Endodermal cell (in vitro differentiated cells): ENCODE data around the gene CCHCR1. TPM values are rescaled to one million over a fixed set of nuclear protein-coding genes. Genes with fewer than 3 reads are reported as not detected.

Experiments
- DNase-seq: peaks from one replicate; pipeline ENCODE4 v3.0.0-alpha.2; 2017
- H3K27ac ChIP-seq: 2 replicates; pipeline ENCODE4 v1.5.1; 2013; ENCODE audit warnings: mild to moderate bottlenecking, low read depth, low read length, moderate library complexity
- H3K27me3 ChIP-seq: 2 replicates; pipeline ENCODE4 v1.6.1; 2013; ENCODE audit warnings: mild to moderate bottlenecking, low read length, moderate library complexity; ENCODE audit not compliant: insufficient read depth, control insufficient read depth, poor library complexity, severe bottlenecking
- H3K36me3 ChIP-seq: 2 replicates; pipeline ENCODE4 v1.7.0; 2013; ENCODE audit warnings: mild to moderate bottlenecking, low read length, moderate library complexity; ENCODE audit not compliant: control insufficient read depth, insufficient read depth
- H3K4me1 ChIP-seq: one replicate; pipeline ENCODE4 v1.7.0; 2013; ENCODE audit warnings: low read length; ENCODE audit not compliant: control insufficient read depth, insufficient read depth
- H3K4me3 ChIP-seq: 2 replicates; pipeline ENCODE4 v1.5.1; 2013; ENCODE audit warnings: mild to moderate bottlenecking, low read length, moderate library complexity
- H3K9ac ChIP-seq: 2 replicates; pipeline ENCODE4 v1.6.1; 2013; ENCODE audit warnings: mild to moderate bottlenecking, low read length, moderate library complexity; ENCODE audit not compliant: poor library complexity, severe bottlenecking; ENCODE audit errors: extremely low read depth
- H3K9me3 ChIP-seq: 2 replicates; pipeline ENCODE4 v1.6.1; 2013; ENCODE audit warnings: mild to moderate bottlenecking, low read length, moderate library complexity; ENCODE audit not compliant: control insufficient read depth
- H3K27ac Mint-ChIP-seq: 2 replicates; pipeline ENCODE4 v1.8.0; 2020; ENCODE audit warnings: mixed read lengths
- H3K27me3 Mint-ChIP-seq: 2 replicates; pipeline ENCODE4 v1.8.0; 2021; ENCODE audit warnings: mild to moderate bottlenecking, mixed read lengths; ENCODE audit not compliant: insufficient read depth
- H3K36me3 Mint-ChIP-seq: 2 replicates; pipeline ENCODE4 v1.8.0; 2020; ENCODE audit warnings: low read depth, mixed read lengths
- H3K4me1 Mint-ChIP-seq: 2 replicates; pipeline ENCODE4 v1.8.0; 2020; ENCODE audit warnings: mixed read lengths
- H3K4me3 Mint-ChIP-seq: 2 replicates; pipeline ENCODE4 v1.8.0; 2020; ENCODE audit warnings: mild to moderate bottlenecking, moderate library complexity, mixed read lengths
- H3K9me3 Mint-ChIP-seq: 2 replicates; pipeline ENCODE4 v1.8.0; 2020; ENCODE audit warnings: mild to moderate bottlenecking, mixed read lengths
- CTCF ChIP-seq: fragments of 200-600 bp; sonication (generic); conservative IDR thresholded peaks from 2 replicates; pipeline ENCODE4 v1.5.0; 2021; ENCODE audit warnings: antibody characterized with exemption, mild to moderate bottlenecking
- WGBS, 2 experiments: methylation state at CpG; one replicate each; pipeline versions ENCODE4 v1.1.5 to v1.1.7; 2013; ENCODE audit warnings: missing lambda C conversion rate in 2 of 2, mixed read lengths in 1 of 2; ENCODE audit not compliant: insufficient coverage in 1 of 2, insufficient read length in 1 of 2; 5-methylcytosine and 5-hydroxymethylcytosine counted together
- total RNA-seq, 2 donors: library from RNA; stranded (reverse); fragmentation: NEBNext Ultra II Directional in 1 of 2; extraction: Animal tissue kit (Norgen Biotek cat#: 25700) in 1 of 2; gene quantifications; 2 replicates in 1 of 2; 3 replicates in 1 of 2; pipeline ENCODE4 v1.2.1, GENCODE V29; 2021

The CCHCR1 gene
- total RNA-seq, 2 donors from 2014 or later = 56.5 to 73.6 TPM

DNA sequence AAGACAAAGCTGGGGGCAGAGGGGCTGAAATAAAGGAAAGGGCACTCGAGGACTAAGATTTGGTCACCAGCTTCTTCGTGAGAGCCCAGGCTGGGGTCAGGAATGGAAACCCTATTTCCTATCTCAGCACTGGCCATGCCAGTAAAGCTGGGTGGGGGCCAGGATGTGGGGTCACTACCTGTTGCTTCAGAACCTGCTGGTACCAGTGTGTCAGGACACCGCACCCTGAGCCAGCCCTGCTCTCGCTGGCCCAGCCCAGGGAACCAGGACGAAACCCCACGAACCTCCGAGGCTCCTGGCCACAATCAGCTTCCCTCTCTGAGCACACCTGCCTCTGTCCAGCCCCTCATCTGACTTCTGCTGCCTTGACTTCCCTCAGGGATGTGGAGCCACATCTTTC lies 39.4 kb downstream of the CCHCR1 start:
- 90 to 96% methylated on average over 7 of the region's 7 CpGs for WGBS, 2 experiments
- DNase-seq = no peak

GRCh38 chr6:31116661-31117385 lies 40.8 kb downstream of the CCHCR1 start:
- no peak overlapping the region for H3K27ac ChIP-seq
- no peaks in the 10 kb centered on the region for H3K27me3 ChIP-seq
- Mint-ChIP-seq H3K9me3 (no peaks in the 10 kb centered on the region), H3K4me3 (no peak overlapping the region), H3K36me3 (no peaks in the 10 kb centered on the region), H3K4me1 (peaks cover 17% of the 10 kb centered on the region), H3K27ac (no peak overlapping the region), H3K27me3 (peaks cover 15% of the 10 kb centered on the region)
- no peaks in the 10 kb centered on the region for H3K36me3 ChIP-seq
- H3K9me3 ChIP-seq = no peaks in the 10 kb centered on the region
- WGBS, 2 experiments = 90 to 94% methylated on average over 9 to 19 of the region's 19 CpGs
- DNase-seq = no peak
- no peak for TF ChIP-seq CTCF
- no peak overlapping the region for H3K4me3 ChIP-seq
- peaks cover 9% of the 10 kb centered on the region for H3K4me1 ChIP-seq
- H3K9ac ChIP-seq = no peak overlapping the region

More for the DNA sequence above, 39.4 kb downstream of the CCHCR1 start:
- Histone ChIP-seq H3K36me3 (no peaks in the 10 kb centered on the region), H3K9me3 (no peaks in the 10 kb centered on the region), H3K4me3 (no peak overlapping the region), H3K27ac (no peak overlapping the region), H3K27me3 (no peaks in the 10 kb centered on the region), H3K4me1 (peaks cover 9% of the 10 kb centered on the region), H3K9ac (no peak overlapping the region)
- Mint-ChIP-seq H3K27ac (no peak overlapping the region), H3K4me1 (peaks cover 17% of the 10 kb centered on the region), H3K4me3 (no peak overlapping the region), H3K9me3 (no peaks in the 10 kb centered on the region), H3K27me3 (peaks cover 8% of the 10 kb centered on the region), H3K36me3 (no peaks in the 10 kb centered on the region)
- TF ChIP-seq CTCF = no peak

GRCh38 chr6:31115941-31116560 lies 41.6 kb downstream of the CCHCR1 start:
- no peak for DNase-seq
- no peak overlapping the region for H3K27ac ChIP-seq
- H3K9me3 Mint-ChIP-seq = no peaks in the 10 kb centered on the region
- no peaks in the 10 kb centered on the region for H3K36me3 Mint-ChIP-seq
- peaks cover 9% of the 10 kb centered on the region for H3K4me1 ChIP-seq
- H3K27me3 Mint-ChIP-seq = peaks cover 15% of the 10 kb centered on the region
- H3K9me3 ChIP-seq = no peaks in the 10 kb centered on the region
- WGBS, 2 experiments = 92 to 98% methylated on average over 9 to 12 of the region's 12 CpGs
- peaks cover 18% of the 10 kb centered on the region for H3K4me1 Mint-ChIP-seq
- no peak for TF ChIP-seq CTCF
- H3K36me3 ChIP-seq = no peaks in the 10 kb centered on the region
- no peak overlapping the region for H3K9ac ChIP-seq
- H3K27ac Mint-ChIP-seq = no peak overlapping the region
- H3K4me3 Mint-ChIP-seq = no peak overlapping the region
- no peaks in the 10 kb centered on the region for H3K27me3 ChIP-seq
- H3K4me3 ChIP-seq = no peak overlapping the region
